WERI-Rb-1 (cell line): Measurements from ENCODE around the gene EEFSEC.

Experiments used
- DNase-seq: peaks from one replicate; pipeline ENCODE4 v3.0.0-alpha.2; 2020
- H3K27ac ChIP-seq: fragments of 250-450 bp; sonication (Bioruptor Pico); 2 replicates; pipeline ENCODE4 v1.5.1; 2020; ENCODE audit warnings: mild to moderate bottlenecking, moderate library complexity
- H3K27me3 ChIP-seq: fragments of 250-450 bp; sonication (Bioruptor Pico); 2 replicates; pipeline ENCODE4 v1.5.1; 2021; ENCODE audit warnings: mild to moderate bottlenecking, low read depth, moderate library complexity; ENCODE audit not compliant: insufficient read depth, severe bottlenecking
- H3K36me3 ChIP-seq: fragments of 250-450 bp; sonication (Bioruptor Pico); 2 replicates; pipeline ENCODE4 v1.5.1; 2020; ENCODE audit warnings: mild to moderate bottlenecking, moderate library complexity
- H3K4me3 ChIP-seq: 2 replicates; pipeline ENCODE4 v1.5.1; 2011; ENCODE audit warnings: low read depth, mild to moderate bottlenecking, control low read depth, low read length
- H3K9me3 ChIP-seq: fragments of 250-450 bp; sonication (Bioruptor Pico); 2 replicates; pipeline ENCODE4 v1.5.1; 2021; ENCODE audit warnings: mild to moderate bottlenecking, moderate library complexity; ENCODE audit not compliant: severe bottlenecking
- CTCF ChIP-seq: IDR thresholded peaks from 2 replicates; pipeline ENCODE4 v1.5.1; 2011; ENCODE audit warnings: low read depth, mild to moderate bottlenecking, control low read depth, inconsistent platforms, low read length

Gene EEFSEC

DNA sequence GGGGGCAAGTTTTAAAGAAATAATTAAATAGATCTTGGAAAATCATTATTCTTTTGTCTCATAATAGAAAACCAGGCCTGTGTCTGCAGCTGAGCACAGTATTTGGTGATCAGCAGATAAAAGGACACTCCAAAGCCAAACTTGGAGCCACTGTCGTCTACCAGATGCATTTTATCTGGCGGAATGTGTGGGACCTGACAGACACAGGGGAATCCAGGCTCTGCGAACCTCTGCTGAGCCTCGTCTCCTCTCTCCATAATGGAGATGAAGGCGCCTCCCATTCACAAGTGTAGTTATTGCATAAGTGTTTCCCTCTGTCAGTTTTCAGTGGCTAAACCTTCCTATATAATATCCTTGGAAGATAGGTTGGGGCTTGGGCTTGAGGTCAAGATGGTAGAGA is 42.1 kb downstream of the EEFSEC start:
- no peak overlapping the region for H3K27ac ChIP-seq
- no peak for TF ChIP-seq CTCF
- no peaks in the 10 kb centered on the region for H3K27me3 ChIP-seq
- H3K9me3 ChIP-seq = no peaks in the 10 kb centered on the region
- DNase-seq = no peak
- no peaks in the 10 kb centered on the region for H3K36me3 ChIP-seq
- H3K4me3 ChIP-seq = no peak overlapping the region

DNA sequence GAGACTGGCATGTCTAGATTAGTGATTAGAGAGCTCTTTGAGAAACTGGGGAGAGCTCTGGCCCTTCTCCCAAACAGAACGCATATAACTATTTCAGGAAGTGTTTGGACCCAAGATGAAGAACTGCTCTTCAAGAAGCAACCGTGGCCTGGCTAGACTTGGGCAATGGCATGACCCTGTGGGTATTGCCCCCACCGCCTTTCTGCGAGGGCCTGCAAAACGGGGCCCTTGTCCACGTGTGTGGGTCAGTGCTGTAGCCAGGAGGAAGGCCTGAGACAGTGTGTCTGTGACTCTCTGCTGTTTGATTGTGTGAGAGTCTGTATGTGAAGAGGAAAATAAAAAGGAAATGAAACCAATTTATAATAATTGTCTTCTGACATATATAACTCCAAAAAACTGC is 42.5 kb downstream of the EEFSEC start:
- DNase-seq = no peak
- H3K36me3 ChIP-seq = no peaks in the 10 kb centered on the region
- H3K27ac ChIP-seq = no peak overlapping the region
- no peak overlapping the region for H3K4me3 ChIP-seq
- no peak for TF ChIP-seq CTCF
- H3K9me3 ChIP-seq = no peaks in the 10 kb centered on the region
- H3K27me3 ChIP-seq = no peaks in the 10 kb centered on the region

DNA sequence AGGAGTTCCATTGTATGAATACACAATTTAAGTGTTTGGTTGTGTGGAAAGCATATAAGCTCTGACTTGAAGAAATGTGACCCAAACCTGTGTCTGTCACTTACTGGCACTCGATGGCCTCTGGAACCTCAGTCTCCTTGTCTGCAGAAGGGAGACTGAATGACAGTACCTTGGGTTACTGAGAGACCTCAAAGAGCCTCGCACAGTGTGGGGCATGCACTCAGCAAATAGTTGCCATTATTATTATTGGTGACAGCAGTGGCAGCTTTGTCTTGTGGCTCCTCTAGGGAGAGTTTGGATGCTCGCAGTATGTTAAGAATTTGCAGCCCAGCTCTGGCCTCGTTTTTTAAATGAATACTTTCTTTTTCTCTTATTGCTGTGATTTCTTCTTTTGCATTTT is 43.4 kb downstream of the EEFSEC start:
- Histone ChIP-seq H3K27me3 (no peaks in the 10 kb centered on the region), H3K27ac (no peak overlapping the region), H3K36me3 (no peaks in the 10 kb centered on the region), H3K4me3 (no peak overlapping the region), H3K9me3 (no peaks in the 10 kb centered on the region)
- TF ChIP-seq CTCF = no peak
- no peak for DNase-seq

DNA sequence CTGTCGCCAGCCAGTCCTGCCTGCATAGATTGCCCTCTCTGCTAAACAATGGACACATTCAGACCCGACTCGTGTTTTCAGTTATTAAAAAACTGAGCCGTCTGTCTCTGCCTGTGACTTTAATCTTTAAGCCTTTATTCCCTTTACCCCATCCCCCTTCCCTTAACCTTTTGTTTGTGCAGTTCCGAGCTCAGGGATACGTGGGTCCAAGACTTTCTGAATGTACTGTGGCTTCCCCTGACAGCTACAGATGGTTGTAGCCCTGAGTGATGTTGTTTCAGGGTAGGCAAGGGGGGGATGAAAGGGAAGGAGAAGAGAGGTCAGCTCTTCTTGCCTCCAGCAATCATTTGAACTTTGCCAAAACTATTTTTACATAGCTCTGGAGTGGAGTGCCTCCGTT is 44.6 kb downstream of the EEFSEC start:
- H3K4me3 ChIP-seq = no peak overlapping the region
- no peaks in the 10 kb centered on the region for H3K27me3 ChIP-seq
- DNase-seq = no peak
- no peak overlapping the region; the same call in 1 of the 2 replicates for H3K27ac ChIP-seq
- H3K36me3 ChIP-seq = no peaks in the 10 kb centered on the region
- TF ChIP-seq CTCF = no peak
- H3K9me3 ChIP-seq = no peaks in the 10 kb centered on the region

- Histone ChIP-seq H3K36me3 (no peaks in the 10 kb centered on the region), H3K4me3 (no peak overlapping the region), H3K27me3 (no peaks in the 10 kb centered on the region), H3K27ac (no peak overlapping the region), H3K9me3 (no peaks in the 10 kb centered on the region)
- no peak for DNase-seq
- TF ChIP-seq CTCF = no peak
Measured at GRCh38 chr3:128198313-128198712, 45.0 kb downstream of the EEFSEC start.

- no peak for DNase-seq
- Histone ChIP-seq H3K9me3 (no peaks in the 10 kb centered on the region), H3K27me3 (no peaks in the 10 kb centered on the region), H3K27ac (no peak overlapping the region), H3K36me3 (no peaks in the 10 kb centered on the region), H3K4me3 (no peak overlapping the region)
- TF ChIP-seq CTCF = no peak
Measured at GRCh38 chr3:128199110-128199509, 45.8 kb downstream of the EEFSEC start.
